ENCODE results near the gene HDAC9.
"Not testable (repeated sequence)": the region's sequence is repeated elsewhere in the genome, so short reads cannot be mapped to it uniquely, and the experiment has no call there.

The HDAC9 gene

GRCh38 chr7:18703685-18704084 is 208.1 kb downstream of the HDAC9 start:
- H3K4me3 ChIP-seq (ENCODE audit: low read length) = no peak overlapping the region
- H3K9me3 ChIP-seq (ENCODE audit: control insufficient read depth, insufficient read depth, low read length) = no peaks in the 10 kb centered on the region
- no peak for DNase-seq (ENCODE audit: low read depth, low spot score)
- no peaks in the 10 kb centered on the region for H3K36me3 ChIP-seq (ENCODE audit: control insufficient read depth, insufficient read depth, low read length)
- H3K27ac ChIP-seq (ENCODE audit: low read length) = no peak overlapping the region
- H3K27me3 ChIP-seq (ENCODE audit: control insufficient read depth, insufficient read depth, low read length) = no peaks in the 10 kb centered on the region
- H3K4me1 ChIP-seq (ENCODE audit: control insufficient read depth, insufficient read depth, low read length) = no peaks in the 10 kb centered on the region

DNA sequence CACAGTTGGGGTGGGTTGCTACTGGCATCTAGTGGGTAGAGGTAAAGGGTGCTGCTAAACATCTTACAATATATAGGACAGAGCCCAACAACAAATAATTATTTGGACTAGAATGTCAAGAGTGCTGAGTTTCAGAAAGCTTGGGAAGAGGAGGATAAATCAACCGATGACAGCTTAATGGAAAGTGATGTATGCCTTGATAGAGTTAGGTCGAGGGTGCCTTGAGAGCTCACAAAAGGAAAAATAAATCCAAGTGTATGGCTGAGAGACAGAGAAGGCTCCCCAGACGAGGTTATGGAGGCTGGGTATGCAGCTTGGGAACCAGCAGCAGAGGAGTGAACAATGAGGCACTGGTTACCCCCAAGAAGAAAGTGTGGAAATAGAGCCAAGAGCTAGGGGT is 211.1 kb downstream of the HDAC9 start:
- Histone ChIP-seq H3K36me3 (ENCODE audit: control insufficient read depth, insufficient read depth, low read length) (no peaks in the 10 kb centered on the region), H3K27me3 (ENCODE audit: control insufficient read depth, insufficient read depth, low read length) (no peaks in the 10 kb centered on the region), H3K9me3 (ENCODE audit: control insufficient read depth, insufficient read depth, low read length) (no peaks in the 10 kb centered on the region), H3K4me1 (ENCODE audit: control insufficient read depth, insufficient read depth, low read length) (no peaks in the 10 kb centered on the region), H3K27ac (ENCODE audit: low read length) (no peak overlapping the region), H3K4me3 (ENCODE audit: low read length) (no peak overlapping the region)
- WGBS (ENCODE audit: insufficient coverage, insufficient read length) = no CpG with 5 or more reads among the region's 3 CpGs
- DNase-seq (ENCODE audit: low read depth, low spot score) = no peak

DNA sequence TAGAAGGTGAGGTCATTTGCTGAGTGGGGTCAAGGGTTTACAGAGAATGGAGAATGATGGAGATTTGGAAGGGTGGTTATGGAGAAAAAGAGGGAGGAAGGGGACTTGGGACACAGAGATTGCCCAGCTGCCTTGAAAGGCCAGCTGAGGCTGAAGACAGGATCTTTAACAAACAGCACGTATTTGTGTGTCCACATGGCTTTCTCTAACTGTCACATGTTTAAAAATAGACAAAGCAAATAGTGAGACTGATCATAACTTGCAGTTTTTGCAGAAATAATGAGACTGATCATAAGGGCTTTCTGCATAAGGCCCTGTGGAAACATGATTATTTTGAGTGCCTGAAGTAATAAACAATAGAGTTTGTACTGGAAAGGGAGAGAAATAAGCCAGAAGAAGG is 212.7 kb downstream of the HDAC9 start:
- DNase-seq (ENCODE audit: low read depth, low spot score) = no peak
- no peaks in the 10 kb centered on the region for H3K36me3 ChIP-seq (ENCODE audit: control insufficient read depth, insufficient read depth, low read length)
- H3K9me3 ChIP-seq (ENCODE audit: control insufficient read depth, insufficient read depth, low read length) = no peaks in the 10 kb centered on the region
- no CpG with 5 or more reads among the region's 1 CpG for WGBS (ENCODE audit: insufficient coverage, insufficient read length)
- H3K4me1 ChIP-seq (ENCODE audit: control insufficient read depth, insufficient read depth, low read length) = no peaks in the 10 kb centered on the region
- H3K27me3 ChIP-seq (ENCODE audit: control insufficient read depth, insufficient read depth, low read length) = no peaks in the 10 kb centered on the region
- no peak overlapping the region for H3K4me3 ChIP-seq (ENCODE audit: low read length)
- no peak overlapping the region for H3K27ac ChIP-seq (ENCODE audit: low read length)

DNA sequence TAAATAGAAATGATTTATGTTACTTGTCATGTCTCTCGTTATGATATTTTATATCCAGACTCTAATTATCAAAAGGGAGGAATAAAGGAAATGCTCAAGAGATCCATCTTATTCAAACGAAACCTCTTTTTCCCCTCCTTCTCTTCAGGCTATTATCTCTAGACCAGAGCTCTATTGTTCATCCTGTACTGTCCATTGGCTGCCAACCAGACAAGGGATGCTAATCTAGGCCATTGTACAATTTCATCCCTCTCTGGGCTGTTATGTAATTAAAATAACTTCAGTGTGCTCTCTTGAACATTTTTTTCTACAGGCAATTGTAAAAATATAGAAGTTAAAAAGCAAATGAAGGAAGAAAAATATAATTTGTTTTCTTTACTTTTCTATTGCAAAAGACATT is 220.4 kb downstream of the HDAC9 start:
- Histone ChIP-seq H3K9me3 (ENCODE audit: control insufficient read depth, insufficient read depth, low read length) (no peaks in the 10 kb centered on the region), H3K4me3 (ENCODE audit: low read length) (no peak overlapping the region), H3K27me3 (ENCODE audit: control insufficient read depth, insufficient read depth, low read length) (no peaks in the 10 kb centered on the region), H3K4me1 (ENCODE audit: control insufficient read depth, insufficient read depth, low read length) (no peaks in the 10 kb centered on the region; the same call in 1 of the 2 replicates), H3K36me3 (ENCODE audit: control insufficient read depth, insufficient read depth, low read length) (no peaks in the 10 kb centered on the region), H3K27ac (ENCODE audit: low read length) (no peak overlapping the region)
- WGBS (ENCODE audit: insufficient coverage, insufficient read length) = no CpG with 5 or more reads among the region's 2 CpGs
- DNase-seq (ENCODE audit: low read depth, low spot score) = no peak

DNA sequence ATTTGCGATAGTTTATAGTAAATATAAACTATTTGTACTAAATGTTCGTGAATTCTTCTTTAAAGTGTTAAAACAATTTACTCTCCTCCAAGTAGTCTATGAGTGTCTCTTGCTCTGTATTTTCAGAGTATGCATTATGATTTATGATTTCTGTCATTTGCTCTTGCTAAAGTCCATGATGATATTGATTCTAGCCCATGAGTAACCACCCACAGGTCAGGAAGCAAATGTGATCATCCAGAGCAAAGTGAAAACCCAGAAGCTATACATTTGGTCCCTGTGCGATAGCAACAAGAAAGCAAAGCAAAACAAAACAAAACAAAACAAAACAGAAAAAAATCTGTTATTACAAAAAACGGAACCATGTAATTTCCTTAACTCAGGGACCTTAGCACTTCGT is 225.9 kb downstream of the HDAC9 start:
- Histone ChIP-seq H3K36me3 (ENCODE audit: control insufficient read depth, insufficient read depth, low read length) (no peaks in the 10 kb centered on the region), H3K9me3 (ENCODE audit: control insufficient read depth, insufficient read depth, low read length) (no peaks in the 10 kb centered on the region), H3K27me3 (ENCODE audit: control insufficient read depth, insufficient read depth, low read length) (no peaks in the 10 kb centered on the region), H3K27ac (ENCODE audit: low read length) (no peak overlapping the region), H3K4me3 (ENCODE audit: low read length) (no peak overlapping the region), H3K4me1 (ENCODE audit: control insufficient read depth, insufficient read depth, low read length) (no peaks in the 10 kb centered on the region; the same call in 1 of the 2 replicates)
- WGBS (ENCODE audit: insufficient coverage, insufficient read length) = no CpG with 5 or more reads among the region's 5 CpGs
- no peak for DNase-seq (ENCODE audit: low read depth, low spot score)

- no peak overlapping the region for H3K4me3 ChIP-seq (ENCODE audit: low read length)
- no peaks in the 10 kb centered on the region for H3K9me3 ChIP-seq (ENCODE audit: control insufficient read depth, insufficient read depth, low read length)
- no peak overlapping the region for H3K27ac ChIP-seq (ENCODE audit: low read length)
- DNase-seq (ENCODE audit: low read depth, low spot score) = no peak
- no peaks in the 10 kb centered on the region for H3K27me3 ChIP-seq (ENCODE audit: control insufficient read depth, insufficient read depth, low read length)
- WGBS (ENCODE audit: insufficient coverage, insufficient read length) = no CpG with 5 or more reads among the region's 2 CpGs
- no peaks in the 10 kb centered on the region; the same call in 1 of the 2 replicates for H3K4me1 ChIP-seq (ENCODE audit: control insufficient read depth, insufficient read depth, low read length)
- no peaks in the 10 kb centered on the region for H3K36me3 ChIP-seq (ENCODE audit: control insufficient read depth, insufficient read depth, low read length)
These were observed 228.8 kb downstream of the HDAC9 start for GRCh38 chr7:18724318-18724717.

DNA sequence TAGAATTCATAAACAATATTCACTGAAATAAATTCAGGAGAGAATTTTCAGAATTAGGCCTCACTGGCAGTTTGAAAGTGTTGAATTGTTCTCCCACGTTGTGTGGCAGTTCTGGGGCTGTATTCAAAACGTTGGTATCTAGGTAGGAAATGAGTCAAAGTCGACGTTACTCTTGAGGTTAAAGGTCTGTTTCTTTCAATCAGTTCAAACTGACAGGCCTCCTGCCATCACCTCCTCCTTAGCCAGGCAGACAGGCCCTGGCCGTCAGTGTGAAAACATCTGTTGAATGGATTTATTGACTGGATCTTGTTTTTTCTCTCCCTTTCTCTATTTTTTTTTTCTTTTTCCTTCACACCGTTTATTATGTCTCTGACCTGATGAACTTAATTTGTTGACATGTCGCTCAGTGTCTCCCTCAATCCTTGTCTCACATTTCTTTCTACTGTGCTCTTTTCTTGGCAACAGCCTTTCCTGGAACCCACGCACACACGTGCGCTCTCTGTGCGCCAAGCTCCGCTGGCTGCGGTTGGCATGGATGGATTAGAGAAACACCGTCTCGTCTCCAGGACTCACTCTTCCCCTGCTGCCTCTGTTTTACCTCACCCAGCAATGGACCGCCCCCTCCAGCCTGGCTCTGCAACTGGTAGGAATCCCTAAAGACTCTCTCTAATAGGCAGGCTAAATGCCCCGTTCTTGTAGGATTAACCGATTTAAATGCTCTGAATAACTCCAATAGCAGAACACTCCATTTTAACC is 231.7 kb downstream of the HDAC9 start:
- WGBS (ENCODE audit: insufficient coverage, insufficient read length) = no CpG with 5 or more reads among the region's 18 CpGs

DNA sequence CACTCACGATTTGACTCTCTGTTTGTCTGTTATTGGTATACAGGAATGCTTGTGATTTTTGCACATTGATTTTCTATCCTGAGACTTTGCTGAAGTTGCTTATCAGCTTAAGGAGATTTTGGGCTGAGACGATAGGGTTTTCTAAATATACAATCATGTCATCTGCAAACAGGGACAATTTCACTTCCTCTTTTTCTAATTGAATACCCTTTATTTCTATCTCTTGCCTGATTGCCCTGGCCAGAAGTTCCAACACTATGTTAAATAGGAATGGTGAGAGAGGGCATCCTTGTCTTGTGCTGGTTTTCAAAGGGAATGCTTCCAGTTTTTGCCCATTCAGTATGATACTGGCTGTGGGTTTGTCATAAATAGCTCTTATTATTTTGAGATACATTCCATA is 240.5 kb downstream of the HDAC9 start:
- DNase-seq (ENCODE audit: low read depth, low spot score); H3K4me1 ChIP-seq (ENCODE audit: control insufficient read depth, insufficient read depth, low read length); H3K36me3 ChIP-seq (ENCODE audit: control insufficient read depth, insufficient read depth, low read length); H3K9me3 ChIP-seq (ENCODE audit: control insufficient read depth, insufficient read depth, low read length); H3K4me3 ChIP-seq (ENCODE audit: low read length); H3K27ac ChIP-seq (ENCODE audit: low read length); H3K27me3 ChIP-seq (ENCODE audit: control insufficient read depth, insufficient read depth, low read length): not testable (repeated sequence)
- WGBS (ENCODE audit: insufficient coverage, insufficient read length) = no CpG with 5 or more reads among the region's 2 CpGs

More for the DNA sequence above, 231.7 kb downstream of the HDAC9 start:
- Histone ChIP-seq H3K4me1 (ENCODE audit: control insufficient read depth, insufficient read depth, low read length) (no peaks in the 10 kb centered on the region), H3K9me3 (ENCODE audit: control insufficient read depth, insufficient read depth, low read length) (no peaks in the 10 kb centered on the region), H3K4me3 (ENCODE audit: low read length) (no peak overlapping the region), H3K36me3 (ENCODE audit: control insufficient read depth, insufficient read depth, low read length) (no peaks in the 10 kb centered on the region), H3K27me3 (ENCODE audit: control insufficient read depth, insufficient read depth, low read length) (no peaks in the 10 kb centered on the region), H3K27ac (ENCODE audit: low read length) (no peak overlapping the region)
- no peak for DNase-seq (ENCODE audit: low read depth, low spot score)

GRCh38 chr7:18740579-18740988 is 245.0 kb downstream of the HDAC9 start:
- H3K4me1 ChIP-seq (ENCODE audit: control insufficient read depth, insufficient read depth, low read length) = no peaks in the 10 kb centered on the region
- H3K4me3 ChIP-seq (ENCODE audit: low read length) = no peak overlapping the region
- no peak overlapping the region for H3K27ac ChIP-seq (ENCODE audit: low read length)
- no peaks in the 10 kb centered on the region for H3K9me3 ChIP-seq (ENCODE audit: control insufficient read depth, insufficient read depth, low read length)
- DNase-seq (ENCODE audit: low read depth, low spot score) = no peak
- H3K27me3 ChIP-seq (ENCODE audit: control insufficient read depth, insufficient read depth, low read length) = no peaks in the 10 kb centered on the region
- no peaks in the 10 kb centered on the region for H3K36me3 ChIP-seq (ENCODE audit: control insufficient read depth, insufficient read depth, low read length)

DNA sequence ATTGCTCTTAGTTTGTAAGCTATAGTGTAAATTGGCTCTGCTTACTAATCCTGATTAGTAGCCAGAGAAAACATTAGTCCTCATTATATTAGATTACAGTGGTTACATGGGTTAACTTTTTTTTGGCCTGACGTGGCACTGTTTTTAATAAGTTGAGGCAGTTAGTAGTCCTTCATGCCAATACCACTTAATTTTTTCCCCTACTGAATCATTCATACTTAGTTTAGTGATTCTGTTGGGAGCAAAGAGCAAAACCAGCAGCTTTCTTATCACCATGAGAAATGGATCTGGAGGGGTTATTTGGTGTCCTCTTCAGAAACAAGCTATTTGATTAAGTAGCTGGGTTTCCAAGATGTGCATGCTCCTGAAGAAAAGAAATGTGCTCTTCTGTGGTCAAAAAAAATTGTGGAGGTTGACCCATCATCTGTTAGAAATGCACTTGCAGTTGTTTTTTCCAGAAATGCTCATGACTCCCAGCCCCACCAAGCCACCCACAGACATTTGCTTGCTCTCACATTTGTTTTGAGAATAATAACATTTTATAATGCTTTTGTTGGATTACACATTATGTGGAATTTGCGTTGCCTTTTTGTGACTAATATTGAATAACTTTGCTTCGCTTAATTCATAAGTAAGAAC is 258.5 kb downstream of the HDAC9 start:
- no peak for DNase-seq (ENCODE audit: low read depth, low spot score)
- Histone ChIP-seq H3K4me3 (ENCODE audit: low read length) (no peak overlapping the region), H3K36me3 (ENCODE audit: control insufficient read depth, insufficient read depth, low read length) (no peaks in the 10 kb centered on the region), H3K9me3 (ENCODE audit: control insufficient read depth, insufficient read depth, low read length) (no peaks in the 10 kb centered on the region), H3K4me1 (ENCODE audit: control insufficient read depth, insufficient read depth, low read length) (no peaks in the 10 kb centered on the region), H3K27ac (ENCODE audit: low read length) (no peak overlapping the region), H3K27me3 (ENCODE audit: control insufficient read depth, insufficient read depth, low read length) (no peaks in the 10 kb centered on the region)
- WGBS (ENCODE audit: insufficient coverage, insufficient read length) = no CpG with 5 or more reads among the region's 3 CpGs

- no CpG with 5 or more reads among the region's 2 CpGs for WGBS (ENCODE audit: insufficient coverage, insufficient read length)
- Histone ChIP-seq H3K9me3 (ENCODE audit: control insufficient read depth, insufficient read depth, low read length) (no peaks in the 10 kb centered on the region), H3K4me3 (ENCODE audit: low read length) (no peak overlapping the region), H3K4me1 (ENCODE audit: control insufficient read depth, insufficient read depth, low read length) (no peaks in the 10 kb centered on the region), H3K36me3 (ENCODE audit: control insufficient read depth, insufficient read depth, low read length) (no peaks in the 10 kb centered on the region), H3K27ac (ENCODE audit: low read length) (no peak overlapping the region), H3K27me3 (ENCODE audit: control insufficient read depth, insufficient read depth, low read length) (no peaks in the 10 kb centered on the region)
- no peak for DNase-seq (ENCODE audit: low read depth, low spot score)
These were observed 259.2 kb downstream of the HDAC9 start for GRCh38 chr7:18754766-18755165.
